Astrocyte of the spinal cord (primary cell): Measurements from ENCODE around the gene IQCF5.
"Not testable (repeated sequence)": the region's sequence is repeated elsewhere in the genome, so short reads cannot be mapped to it uniquely, and the experiment has no call there.

Experiments used
- DNase-seq: peaks from one replicate; pipeline ENCODE4 v3.0.0; 2011; ENCODE audit warnings: low read depth, low spot score
- H3K4me3 ChIP-seq: 2 replicates; pipeline ENCODE4 v1.5.1; 2011; ENCODE audit warnings: low read depth, mild to moderate bottlenecking, low read length, moderate library complexity
- in situ Hi-C: cut with HindIII; loops from 2 replicates; pipeline ENCODE4 v1.10.0; 2017; ENCODE audit warnings: low sequenced_read_pairs
- TF ChIP-seq, protein P1 (sequence below): IDR thresholded peaks from 2 replicates; pipeline ENCODE4 v1.5.1; 2012; ENCODE audit warnings: low read depth, mild to moderate bottlenecking, low read length, inconsistent platforms

IQCF5 gene

DNA sequence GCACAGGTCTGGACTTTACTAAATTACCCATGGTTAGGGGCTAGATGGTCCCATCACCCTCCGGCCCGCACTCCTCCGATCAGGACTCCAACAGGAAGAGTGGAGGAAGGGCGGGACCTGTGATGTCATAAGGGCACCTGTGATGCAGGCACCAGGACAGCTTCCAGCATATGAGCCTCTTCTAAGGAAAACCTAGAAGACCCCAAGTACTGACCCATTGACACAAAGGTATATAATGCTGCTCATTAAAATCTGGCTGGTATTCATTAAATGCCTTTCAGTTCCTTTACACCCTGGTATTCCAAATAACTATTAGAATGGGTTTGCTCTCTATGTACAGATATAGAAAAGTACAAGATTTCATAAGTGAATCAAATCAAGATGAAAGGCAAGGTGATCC is at the start of gene IQCF5:
Gene IQCF5, minus strand, starts transcription at position 101 of the 400 bp plus-strand sequence. Its CDS starts 70 bp downstream, at position 31.
- TF ChIP-seq, protein P1, sequence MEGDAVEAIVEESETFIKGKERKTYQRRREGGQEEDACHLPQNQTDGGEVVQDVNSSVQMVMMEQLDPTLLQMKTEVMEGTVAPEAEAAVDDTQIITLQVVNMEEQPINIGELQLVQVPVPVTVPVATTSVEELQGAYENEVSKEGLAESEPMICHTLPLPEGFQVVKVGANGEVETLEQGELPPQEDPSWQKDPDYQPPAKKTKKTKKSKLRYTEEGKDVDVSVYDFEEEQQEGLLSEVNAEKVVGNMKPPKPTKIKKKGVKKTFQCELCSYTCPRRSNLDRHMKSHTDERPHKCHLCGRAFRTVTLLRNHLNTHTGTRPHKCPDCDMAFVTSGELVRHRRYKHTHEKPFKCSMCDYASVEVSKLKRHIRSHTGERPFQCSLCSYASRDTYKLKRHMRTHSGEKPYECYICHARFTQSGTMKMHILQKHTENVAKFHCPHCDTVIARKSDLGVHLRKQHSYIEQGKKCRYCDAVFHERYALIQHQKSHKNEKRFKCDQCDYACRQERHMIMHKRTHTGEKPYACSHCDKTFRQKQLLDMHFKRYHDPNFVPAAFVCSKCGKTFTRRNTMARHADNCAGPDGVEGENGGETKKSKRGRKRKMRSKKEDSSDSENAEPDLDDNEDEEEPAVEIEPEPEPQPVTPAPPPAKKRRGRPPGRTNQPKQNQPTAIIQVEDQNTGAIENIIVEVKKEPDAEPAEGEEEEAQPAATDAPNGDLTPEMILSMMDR, result no peak
- no peak within 1 kb of the TSS for H3K4me3 ChIP-seq
- in situ Hi-C loops, result no loop called here
- DNase-seq, result no peak

DNA sequence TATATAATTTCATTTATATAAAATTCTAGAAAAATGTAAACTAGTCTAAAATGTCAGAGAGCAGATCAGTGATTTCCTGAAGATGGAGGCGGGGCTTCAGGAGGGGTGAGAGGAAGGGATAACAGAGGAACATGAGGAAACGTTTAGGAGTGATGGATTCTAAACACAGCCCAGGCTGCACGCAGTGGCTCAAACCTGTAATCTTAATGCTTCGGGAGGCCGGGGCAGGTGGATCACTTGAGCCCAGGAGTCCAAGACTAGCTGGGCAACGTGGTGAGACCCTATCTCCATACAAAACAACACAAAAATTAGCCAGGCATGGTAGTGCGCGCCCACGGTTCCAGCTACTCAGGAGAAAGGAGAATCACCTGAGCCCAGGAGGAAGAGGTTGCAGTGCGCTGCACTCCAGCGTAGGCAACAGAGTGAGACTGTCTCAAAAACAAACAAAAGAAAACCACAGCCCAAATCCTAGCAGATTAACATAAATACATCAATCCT is 45.7 kb upstream of the IQCF5 start:
- in situ Hi-C loops, result no loop called here
- TF ChIP-seq, protein P1, result no peak
- no peak for DNase-seq

DNA sequence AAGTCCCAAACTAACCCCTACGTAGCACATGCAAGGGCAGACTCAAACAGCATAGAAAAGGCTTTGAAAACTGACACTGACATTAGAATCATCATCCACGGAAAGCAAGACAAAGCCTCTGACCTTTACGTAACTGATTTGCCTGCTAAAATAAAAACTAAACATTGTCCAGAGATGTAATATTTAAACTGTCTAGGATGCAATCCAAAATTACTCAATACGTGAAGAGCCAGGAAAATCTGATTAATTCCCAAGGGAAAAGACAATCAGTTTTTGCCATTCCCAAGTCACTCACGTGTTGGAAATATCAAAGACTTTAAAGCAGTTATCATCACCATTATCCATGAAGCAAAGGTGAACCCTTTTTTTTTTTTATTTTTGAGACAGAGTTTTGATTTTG is 41.0 kb upstream of the IQCF5 start:
- TF ChIP-seq, protein P1, result no peak
- no peak for DNase-seq
- no peak overlapping the region for H3K4me3 ChIP-seq
- in situ Hi-C loops, result no loop called here

More for the DNA sequence above, 45.7 kb upstream of the IQCF5 start:
- no peak overlapping the region for H3K4me3 ChIP-seq

DNA sequence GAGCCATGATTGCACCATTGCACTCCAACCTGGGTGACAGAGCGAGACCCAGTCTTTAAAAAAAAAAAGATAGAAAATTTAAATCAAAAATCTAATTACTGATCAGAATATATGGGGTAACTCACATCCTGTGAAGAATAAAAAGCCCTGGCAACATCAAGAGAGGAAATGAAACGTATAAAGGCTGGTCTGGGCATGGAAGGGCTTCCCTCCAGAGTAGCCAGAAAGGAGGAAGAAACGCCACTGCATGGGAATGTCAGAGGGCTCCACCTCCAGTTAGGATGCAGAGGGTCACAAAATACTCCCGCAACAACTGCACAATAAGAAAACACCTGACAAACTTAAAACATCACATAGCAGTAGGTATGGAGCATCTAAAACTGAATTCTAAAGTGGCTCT is 32.6 kb upstream of the IQCF5 start:
- in situ Hi-C loops, result no loop called here
- TF ChIP-seq, protein P1, result no peak
- DNase-seq, result no peak
- no peak overlapping the region for H3K4me3 ChIP-seq

DNA sequence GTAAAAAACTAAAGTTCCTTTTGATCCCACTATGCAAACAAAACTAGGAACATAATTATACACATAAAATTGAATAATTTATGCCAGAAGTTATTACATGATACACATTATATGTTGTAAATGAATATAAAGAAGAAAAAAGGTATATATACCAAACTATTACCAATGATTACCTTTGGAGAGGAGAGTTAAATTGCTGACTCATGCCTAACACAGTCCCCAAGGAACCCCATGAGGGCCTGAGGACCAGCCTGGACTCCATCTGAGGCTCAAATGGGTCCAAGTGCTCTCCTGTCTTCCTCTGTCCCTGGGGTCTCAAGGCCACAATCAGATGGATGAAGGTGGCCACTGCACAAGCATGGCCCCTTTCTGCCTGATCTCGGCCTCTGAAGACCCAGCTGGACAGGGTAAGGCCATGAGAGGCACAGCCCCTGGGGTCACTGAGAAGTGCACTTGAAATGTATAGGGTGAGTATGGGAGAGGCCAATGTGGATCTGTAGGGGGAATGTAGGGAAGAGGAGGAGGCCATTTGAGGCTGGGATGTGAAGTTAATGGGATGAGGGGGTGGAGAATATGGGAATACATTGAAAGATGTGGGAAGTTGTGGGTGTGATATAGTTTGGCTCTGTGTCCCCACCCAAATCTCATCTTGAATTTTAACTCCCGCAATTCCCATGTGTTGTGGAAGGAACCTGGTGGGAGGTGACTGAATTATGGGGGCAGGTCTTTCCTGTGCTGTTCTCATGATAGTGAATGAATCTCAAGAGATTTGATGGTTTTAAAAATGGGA is 28.8 kb upstream of the IQCF5 start:
- TF ChIP-seq, protein P1, result no peak
- H3K4me3 ChIP-seq, result no peak overlapping the region
- DNase-seq, result no peak
- in situ Hi-C loops, result no loop called here

DNA sequence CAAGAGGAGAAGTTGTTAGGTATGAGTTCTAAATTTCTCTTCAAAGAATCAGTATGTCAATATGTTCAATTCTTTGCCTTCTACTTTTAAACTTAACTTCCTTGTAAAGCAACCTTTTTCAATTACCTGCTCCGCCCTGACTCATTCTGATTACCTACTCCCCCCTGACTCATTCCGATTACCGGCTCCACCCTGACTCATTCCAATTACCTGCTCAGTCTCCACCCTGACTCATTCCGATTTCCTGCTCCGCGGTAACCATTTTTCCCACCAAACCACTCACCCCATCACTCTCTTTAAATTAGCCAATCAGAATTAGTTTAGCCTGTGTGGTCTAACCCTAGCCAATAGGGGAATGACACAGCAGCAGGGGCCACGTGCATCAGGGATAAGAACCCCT is 27.0 kb upstream of the IQCF5 start:
- DNase-seq, in situ Hi-C loops, H3K4me3 ChIP-seq: not testable (repeated sequence)

DNA sequence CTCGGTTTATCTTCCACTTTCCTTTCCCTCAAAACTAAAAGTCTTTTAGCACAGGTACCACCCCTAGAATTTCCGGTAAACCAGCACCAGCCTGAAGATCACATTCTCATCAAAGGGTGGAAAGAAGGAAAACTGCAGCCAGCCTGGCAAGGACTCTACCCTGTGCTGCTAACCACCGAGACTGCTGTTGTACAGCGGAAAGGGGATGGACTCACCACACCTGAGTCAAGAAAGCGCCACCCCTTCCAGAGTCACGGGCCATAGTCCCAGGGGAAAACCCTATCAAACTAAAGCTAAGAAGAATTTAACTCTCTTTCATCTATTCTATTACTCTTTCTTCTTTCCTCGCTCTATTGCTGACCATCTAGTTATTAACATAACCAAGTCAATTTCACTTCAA is 24.6 kb upstream of the IQCF5 start:
- H3K4me3 ChIP-seq, DNase-seq, in situ Hi-C loops: not testable (repeated sequence)
